ENCODE data around the gene ABCF2. TPM values are rescaled to one million over a fixed set of nuclear protein-coding genes. Genes with fewer than 3 reads are reported as not detected.

ABCF2 gene
- total RNA-seq, 4 donors from 2014 or later, result 28.5 to 93.4 (median 44.7) TPM

DNA sequence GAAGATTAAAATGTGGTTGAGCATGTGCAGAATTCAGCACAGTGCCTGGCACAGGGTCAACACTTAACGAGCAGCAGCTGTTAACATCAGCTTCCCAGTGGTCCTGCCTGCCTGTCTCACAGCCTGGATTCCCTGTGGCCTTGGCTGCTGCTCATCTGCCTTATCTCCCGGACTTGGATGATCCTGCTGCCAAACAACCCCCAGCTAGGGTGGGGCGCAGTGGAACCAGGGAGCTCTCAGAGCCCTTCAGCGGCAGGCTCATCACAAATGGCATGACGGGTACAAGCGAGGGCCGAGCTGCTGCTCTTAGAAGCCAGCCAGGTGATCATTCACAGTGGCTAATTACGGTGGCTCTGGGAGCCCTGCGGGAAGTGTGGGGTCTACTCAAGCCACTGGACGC, 34.5 kb upstream of the ABCF2 start:
- TF ChIP-seq, protein P1, sequence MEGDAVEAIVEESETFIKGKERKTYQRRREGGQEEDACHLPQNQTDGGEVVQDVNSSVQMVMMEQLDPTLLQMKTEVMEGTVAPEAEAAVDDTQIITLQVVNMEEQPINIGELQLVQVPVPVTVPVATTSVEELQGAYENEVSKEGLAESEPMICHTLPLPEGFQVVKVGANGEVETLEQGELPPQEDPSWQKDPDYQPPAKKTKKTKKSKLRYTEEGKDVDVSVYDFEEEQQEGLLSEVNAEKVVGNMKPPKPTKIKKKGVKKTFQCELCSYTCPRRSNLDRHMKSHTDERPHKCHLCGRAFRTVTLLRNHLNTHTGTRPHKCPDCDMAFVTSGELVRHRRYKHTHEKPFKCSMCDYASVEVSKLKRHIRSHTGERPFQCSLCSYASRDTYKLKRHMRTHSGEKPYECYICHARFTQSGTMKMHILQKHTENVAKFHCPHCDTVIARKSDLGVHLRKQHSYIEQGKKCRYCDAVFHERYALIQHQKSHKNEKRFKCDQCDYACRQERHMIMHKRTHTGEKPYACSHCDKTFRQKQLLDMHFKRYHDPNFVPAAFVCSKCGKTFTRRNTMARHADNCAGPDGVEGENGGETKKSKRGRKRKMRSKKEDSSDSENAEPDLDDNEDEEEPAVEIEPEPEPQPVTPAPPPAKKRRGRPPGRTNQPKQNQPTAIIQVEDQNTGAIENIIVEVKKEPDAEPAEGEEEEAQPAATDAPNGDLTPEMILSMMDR (IDR thresholded peaks at IDR 0.05), result no peak
- DNase-seq (ENCODE audit: low spot score) (no peak), ATAC-seq (ENCODE audit: low FRiP score) (no peak)

GRCh38 chr7:151260883-151261282, 33.9 kb upstream of the ABCF2 start:
- TF ChIP-seq, protein P1 (IDR thresholded peaks at IDR 0.05), result no peak
- DNase-seq (ENCODE audit: low spot score) (no peak), ATAC-seq (ENCODE audit: low FRiP score) (no peak)

DNA sequence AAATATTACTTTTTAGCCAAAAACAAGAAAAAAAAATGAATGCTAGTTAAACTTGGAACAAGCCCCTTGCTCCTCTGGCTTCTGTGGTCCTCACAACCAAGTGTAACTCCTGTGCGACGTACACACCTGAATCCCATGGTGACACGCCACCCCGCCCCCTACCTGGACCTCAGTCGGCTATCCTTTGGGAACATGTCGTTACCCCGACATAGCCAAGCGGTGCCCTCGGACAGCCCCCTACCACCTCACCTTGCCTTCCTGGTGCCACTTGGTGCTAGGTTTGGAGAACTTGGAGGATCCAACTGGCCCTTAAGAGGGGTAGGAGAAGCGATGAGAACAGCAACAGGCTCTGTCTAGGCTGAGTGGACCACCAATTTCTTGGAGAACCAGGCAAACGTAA, 33.5 kb upstream of the ABCF2 start:
- DNase-seq (ENCODE audit: low spot score) (no peak), ATAC-seq (ENCODE audit: low FRiP score) (no peak)
- TF ChIP-seq, protein P1 (IDR thresholded peaks at IDR 0.05), result no peak

DNA sequence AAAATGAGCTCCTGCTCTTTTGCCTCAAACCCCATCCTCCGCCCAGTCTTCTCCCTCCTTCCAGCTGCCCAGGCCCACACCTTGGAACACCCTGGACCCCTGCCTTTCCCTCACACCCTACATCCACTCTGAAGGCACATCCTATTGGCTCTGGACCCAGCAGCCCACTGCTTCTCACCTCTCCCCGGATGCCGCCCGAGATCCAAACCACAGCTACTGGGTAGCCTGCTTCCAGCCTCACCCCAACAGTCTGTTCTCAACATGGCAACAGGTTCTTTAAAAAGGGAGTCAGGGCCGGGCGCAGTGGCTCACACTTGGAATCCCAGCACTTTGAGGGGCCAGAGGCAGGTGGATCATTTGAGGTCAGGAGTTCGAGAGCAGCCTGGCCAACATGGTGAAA, 31.0 kb upstream of the ABCF2 start:
- DNase-seq (ENCODE audit: low spot score) (no peak), ATAC-seq (ENCODE audit: low FRiP score) (no peak)
- TF ChIP-seq, protein P1 (IDR thresholded peaks at IDR 0.05), result no peak

- TF ChIP-seq, protein P1 (IDR thresholded peaks at IDR 0.05), result no peak
- no peak for DNase-seq (ENCODE audit: low spot score)
- peak; percentile 72 for ATAC-seq (ENCODE audit: low FRiP score)
Observed at GRCh38 chr7:151256410-151257045, 29.5 kb upstream of the ABCF2 start.

- ATAC-seq (ENCODE audit: low FRiP score) (no peak), DNase-seq (ENCODE audit: low spot score) (no peak)
- TF ChIP-seq, protein P1 (IDR thresholded peaks at IDR 0.05), result no peak
Observed at GRCh38 chr7:151255390-151255789, 28.4 kb upstream of the ABCF2 start.

DNA sequence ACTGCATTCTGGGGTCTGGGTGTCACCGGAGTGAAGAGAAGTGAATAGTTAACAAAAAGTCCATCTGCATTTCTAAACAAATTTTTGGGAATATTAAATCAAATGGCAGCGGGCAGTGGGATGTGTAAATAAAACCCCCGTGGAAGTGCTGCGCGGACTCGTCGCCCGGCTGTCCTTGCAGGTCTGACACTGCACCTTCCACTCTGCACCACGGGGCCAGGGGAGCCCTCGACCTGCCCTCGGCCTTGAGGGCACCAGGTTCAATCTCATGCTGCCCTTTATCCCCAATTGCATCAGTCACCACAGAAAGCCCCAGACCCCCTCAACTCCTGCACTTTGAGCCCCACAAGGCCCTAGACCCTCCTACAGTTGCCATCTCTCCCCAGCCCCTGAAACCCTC, 27.8 kb upstream of the ABCF2 start:
- no peak for DNase-seq (ENCODE audit: low spot score)
- TF ChIP-seq, protein P1 (IDR thresholded peaks at IDR 0.05), result no peak

More for the DNA sequence above, 27.8 kb upstream of the ABCF2 start:
- no peak for ATAC-seq (ENCODE audit: low FRiP score)

Data from omental fat pad (tissue), 4 donors.